ENCODE measurements around the gene ODAM.

DNA sequence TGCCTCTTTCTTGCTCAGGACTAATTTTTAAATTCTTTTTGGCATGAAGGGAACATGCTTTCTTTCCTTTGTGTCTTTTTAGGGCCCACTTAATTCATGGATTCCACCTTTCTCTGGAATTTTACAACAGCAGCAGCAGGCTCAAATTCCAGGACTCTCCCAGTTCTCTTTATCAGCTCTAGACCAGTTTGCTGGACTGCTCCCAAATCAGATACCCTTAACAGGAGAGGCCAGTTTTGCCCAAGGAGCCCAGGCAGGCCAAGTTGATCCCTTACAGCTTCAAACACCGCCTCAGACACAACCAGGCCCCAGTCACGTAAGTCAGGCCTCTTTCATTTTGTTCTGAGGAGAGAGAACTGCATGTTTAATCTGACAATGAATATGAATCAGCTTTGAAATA, 2.3 kb downstream of the ODAM start:
- TF ChIP-seq, protein P1, sequence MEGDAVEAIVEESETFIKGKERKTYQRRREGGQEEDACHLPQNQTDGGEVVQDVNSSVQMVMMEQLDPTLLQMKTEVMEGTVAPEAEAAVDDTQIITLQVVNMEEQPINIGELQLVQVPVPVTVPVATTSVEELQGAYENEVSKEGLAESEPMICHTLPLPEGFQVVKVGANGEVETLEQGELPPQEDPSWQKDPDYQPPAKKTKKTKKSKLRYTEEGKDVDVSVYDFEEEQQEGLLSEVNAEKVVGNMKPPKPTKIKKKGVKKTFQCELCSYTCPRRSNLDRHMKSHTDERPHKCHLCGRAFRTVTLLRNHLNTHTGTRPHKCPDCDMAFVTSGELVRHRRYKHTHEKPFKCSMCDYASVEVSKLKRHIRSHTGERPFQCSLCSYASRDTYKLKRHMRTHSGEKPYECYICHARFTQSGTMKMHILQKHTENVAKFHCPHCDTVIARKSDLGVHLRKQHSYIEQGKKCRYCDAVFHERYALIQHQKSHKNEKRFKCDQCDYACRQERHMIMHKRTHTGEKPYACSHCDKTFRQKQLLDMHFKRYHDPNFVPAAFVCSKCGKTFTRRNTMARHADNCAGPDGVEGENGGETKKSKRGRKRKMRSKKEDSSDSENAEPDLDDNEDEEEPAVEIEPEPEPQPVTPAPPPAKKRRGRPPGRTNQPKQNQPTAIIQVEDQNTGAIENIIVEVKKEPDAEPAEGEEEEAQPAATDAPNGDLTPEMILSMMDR (IDR thresholded peaks at IDR 0.05) = no peak
- TF ChIP-seq EZH2 (IDR thresholded peaks at IDR 0.05) = no peak
